ENCODE data around the gene KRT20.
"Not testable (repeated sequence)": the region's sequence is repeated elsewhere in the genome, so short reads cannot be mapped to it uniquely, and the experiment has no call there.

The KRT20 gene

DNA sequence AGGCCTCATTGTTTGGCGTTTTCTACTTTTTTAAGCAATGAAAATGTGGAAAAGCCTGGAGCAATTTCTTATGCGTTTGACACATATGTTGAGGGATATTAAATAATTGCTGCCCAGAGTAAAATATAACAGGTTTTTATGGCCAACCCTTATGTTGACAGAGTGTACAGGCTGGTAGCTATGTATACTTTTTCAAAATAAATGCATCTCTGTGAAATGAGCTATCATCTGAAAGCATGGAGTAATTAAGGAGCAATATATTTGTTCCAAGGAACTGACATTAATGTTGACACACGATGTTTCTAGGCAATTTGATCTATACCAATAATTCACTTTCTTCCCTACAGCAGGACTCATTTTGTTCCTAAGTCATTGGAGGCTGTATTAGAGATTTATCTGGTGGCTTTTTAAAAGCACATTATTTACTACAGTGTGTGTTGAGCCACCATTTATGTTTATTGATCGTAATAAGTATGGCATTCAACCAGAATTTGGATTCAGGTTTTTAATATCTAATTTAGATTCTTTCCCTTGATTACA, 11.9 kb upstream of the KRT20 start:
- DNase-seq, result no peak

DNA sequence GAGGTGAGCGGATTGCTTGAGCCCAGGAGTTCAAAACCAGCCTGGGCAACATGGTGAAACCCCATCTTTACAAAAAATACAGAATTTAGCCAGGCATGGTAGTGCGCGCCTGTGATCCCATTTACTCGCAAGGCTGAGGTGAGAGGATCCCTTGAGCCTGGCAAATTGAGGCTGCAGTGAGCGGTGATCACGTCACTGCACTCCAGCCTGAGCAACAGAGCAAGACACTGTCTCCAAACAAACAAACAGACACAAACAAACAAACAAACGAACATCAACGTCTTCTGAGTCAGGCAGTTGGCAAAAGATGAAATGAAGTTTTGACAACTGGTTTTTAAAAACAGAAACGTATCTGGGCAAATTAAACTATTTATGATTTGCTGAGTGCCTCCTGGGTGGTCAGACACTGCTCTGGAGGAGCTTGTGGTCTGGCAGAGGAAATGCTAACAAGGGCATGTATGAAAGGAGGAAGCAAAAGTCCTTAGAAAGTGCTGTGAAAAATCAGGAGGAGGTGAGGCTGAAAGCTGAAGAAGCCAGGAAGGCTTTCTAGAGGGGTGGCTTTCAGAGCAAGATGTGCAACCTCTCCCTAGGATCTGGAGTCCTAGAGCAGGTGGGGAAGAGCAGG, 10.2 kb upstream of the KRT20 start:
- no peak for DNase-seq

DNA sequence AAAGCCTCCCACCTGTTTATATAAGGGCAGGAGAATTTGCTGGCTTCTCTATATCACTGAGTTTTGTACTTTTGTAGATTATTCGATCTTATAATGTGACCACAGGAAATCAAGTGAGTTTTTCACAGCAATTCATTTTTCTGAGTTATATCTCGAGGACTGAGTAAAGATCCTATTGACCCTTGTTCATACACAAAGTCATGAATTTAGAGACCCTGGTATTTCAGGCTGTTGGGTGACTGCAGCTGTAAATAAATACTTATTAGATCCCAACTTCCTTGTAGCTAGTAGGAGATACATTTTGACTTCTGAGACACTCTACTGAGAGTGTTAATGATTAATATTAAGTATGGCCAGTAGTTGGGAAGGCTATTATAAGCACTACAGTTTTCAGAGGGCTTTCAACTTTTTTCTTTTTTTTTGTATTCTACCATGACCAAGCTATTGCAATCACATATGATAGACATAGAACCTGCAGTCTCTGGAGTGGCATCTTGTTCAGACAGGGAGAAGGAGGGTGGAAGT, 3.2 kb upstream of the KRT20 start:
- DNase-seq, result no peak

- no peak for DNase-seq
Measured at GRCh38 chr17:40886090-40886489, 1.0 kb upstream of the KRT20 start.

DNA sequence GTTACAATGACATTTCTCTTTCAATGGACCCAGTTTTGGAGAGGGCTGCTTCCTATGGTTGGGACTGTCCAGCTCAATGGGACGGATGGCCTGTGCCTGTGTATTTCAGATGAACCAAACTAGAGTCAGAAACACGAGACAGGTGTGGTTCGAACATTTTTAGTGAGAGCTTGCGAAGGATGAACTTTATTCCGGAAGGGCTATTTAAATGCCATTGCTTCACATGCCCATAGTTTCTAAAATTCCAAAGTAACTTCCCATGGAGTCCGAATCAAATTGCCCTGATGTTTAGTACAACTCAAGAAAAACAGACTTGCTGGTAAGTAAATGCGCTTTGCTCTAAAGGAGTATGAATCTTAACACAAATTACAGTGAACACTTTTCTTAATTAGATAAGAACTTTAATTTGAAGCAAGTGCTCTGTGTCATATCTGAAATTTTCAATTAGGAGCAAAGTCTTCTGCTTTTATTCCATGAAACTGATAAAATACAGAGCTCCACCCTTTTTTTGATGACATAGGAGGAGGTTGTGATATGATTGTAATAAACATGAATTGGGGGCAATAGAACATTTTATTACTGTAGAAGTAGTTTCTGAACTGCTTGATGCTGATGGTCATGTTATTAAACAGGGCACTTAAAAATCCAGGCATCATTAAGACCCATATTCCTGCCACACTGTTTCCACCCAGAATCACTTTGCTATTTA, 1.3 kb downstream of the KRT20 start:
- no peak for DNase-seq

DNA sequence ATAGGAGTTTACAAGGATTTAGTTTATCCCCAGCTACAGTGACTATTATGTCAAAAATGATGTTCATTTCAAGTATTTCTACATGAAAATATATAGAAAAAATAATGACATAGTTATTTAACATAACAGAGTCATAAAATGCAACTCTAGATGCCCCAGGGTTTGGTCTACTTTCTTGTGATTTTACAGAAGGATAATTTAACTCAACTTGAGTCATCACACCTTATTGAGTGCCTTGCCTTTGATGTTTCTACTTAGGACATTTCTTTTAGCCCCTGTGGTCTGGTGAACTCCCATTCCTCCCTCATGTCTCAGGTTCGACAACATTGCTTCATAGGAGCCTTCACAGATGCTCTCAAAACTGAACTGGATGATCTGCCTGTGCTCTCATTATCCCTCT, 2.0 kb downstream of the KRT20 start:
- DNase-seq, result no peak

DNA sequence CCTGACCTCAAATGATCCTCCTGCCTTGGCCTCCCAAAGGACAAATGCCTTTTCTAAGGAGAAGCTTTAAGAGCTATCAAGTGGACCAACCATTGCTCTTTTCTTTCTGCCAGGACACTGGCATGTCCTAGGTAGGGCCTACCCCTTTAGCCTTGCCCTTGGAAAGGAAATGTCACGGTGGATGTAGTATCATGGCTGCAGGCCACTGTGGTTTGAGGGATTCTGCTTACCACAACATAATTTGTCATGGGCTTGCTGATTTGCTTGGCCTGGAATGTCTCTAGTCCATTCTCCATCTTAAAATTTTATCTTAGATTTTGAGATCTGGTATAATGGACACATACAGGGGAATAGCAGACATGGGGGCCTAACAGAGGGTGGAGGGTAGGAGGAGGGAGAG, 6.0 kb downstream of the KRT20 start:
- no peak for DNase-seq

- DNase-seq, result no peak
Measured at GRCh38 chr17:40878044-40878443, 7.0 kb downstream of the KRT20 start.

GRCh38 chr17:40873801-40874200, 11.2 kb downstream of the KRT20 start:
- no peak for DNase-seq

GRCh38 chr17:40873255-40873654, 11.8 kb downstream of the KRT20 start:
- DNase-seq, result no peak

- no peak for DNase-seq
Measured at GRCh38 chr17:40872416-40872815, 12.6 kb downstream of the KRT20 start.

- no peak for DNase-seq
Measured at GRCh38 chr17:40871316-40871715, 13.7 kb downstream of the KRT20 start.

- no peak for DNase-seq
Measured at GRCh38 chr17:40870136-40870535, 14.9 kb downstream of the KRT20 start.

DNA sequence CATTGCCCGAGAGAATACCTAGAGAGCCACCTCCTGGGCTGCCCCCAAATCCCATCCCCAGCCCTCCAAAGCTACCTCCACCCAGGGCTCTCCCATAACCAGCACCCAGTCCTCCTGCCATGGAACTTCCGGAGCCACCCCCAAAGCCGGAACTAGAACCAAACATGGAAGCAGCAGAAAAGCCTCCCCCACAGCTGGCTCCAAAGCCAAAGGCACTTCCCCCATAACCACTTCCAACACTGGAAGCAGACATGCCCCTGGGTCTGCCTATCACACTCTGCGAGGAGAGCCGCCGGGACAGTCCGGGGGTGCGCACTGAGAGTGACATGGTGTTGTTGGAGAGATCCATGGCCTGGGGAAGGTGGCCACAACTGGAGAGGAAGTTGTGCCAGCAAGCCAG, 18.2 kb downstream of the KRT20 start, which contains the start of gene KRT12:
Gene KRT12 (minus strand): TSS at position 386 of the 400 bp plus-strand sequence. CDS start 37 bp downstream, at position 349.
- DNase-seq, result no peak

DNA sequence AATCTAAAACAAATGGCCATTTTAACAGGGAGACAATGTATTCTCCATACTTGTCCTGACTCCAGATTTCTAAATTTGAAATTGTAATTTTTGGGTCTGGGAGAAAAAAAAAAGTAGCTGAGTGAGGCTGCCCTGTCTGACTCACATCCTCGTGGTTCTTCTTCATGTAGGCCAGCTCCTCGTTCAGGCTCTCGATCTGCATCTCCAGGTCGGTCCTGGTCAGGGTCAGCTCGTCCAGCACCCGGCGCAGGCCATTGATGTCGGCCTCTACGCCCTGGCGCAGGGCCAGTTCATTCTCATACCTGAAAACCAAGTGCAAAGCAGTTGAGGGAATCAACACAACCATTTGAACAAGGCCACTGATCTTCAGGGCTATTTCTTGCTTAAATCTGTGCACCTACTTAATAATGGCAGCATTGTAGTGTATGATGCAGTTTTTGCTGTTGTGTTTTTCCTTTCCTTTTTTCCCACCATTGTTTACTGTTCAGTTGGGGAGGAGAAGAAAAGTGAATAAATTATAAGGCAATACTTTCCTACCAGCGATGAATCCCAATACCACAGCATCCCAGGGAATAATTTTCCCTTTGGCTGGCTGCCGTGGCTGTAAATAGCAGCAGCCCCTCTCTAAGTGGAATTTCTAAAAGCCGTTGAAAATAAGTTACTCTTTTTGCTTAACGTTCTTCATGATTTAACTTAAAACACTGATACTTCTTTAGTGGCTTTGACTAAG, 20.2 kb downstream of the KRT20 start:
- no peak for DNase-seq

DNA sequence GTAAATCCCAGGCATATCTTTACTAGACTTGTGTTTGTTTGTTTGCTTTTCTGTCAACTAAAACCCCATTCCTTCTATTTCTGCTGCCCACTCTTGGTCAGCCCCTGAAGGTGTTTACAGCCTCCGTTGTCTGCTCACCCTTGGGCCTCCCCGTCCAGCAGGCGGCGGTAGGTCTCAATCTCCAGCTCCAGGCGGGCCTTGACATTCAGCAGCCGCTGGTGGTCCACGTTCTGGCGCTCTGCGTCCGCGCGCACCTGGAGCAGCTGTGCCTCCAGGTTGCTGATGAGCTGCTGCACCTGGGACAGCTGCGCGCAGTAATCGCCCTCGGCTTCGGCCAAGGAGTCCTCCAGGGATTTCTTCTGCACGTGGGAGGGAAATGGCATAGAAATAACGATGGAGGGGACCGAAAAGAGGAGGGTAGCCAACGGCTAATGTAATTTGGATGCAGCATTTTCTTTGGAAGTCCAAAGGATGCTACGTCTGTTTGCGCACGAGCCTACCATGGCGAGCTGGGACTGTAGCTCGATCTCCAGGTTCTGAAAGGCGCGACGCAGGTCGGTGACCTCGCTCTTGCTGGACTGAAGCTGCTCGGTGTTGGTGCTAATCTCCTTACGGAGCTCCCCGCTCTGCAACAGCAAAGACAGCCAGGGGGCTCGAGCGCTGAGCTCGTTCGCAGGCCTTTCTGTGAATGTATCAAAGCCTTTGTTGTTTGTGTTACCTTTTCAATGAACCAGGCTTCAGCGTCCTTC, 21.9 kb downstream of the KRT20 start:
- DNase-seq, result no peak

DNA sequence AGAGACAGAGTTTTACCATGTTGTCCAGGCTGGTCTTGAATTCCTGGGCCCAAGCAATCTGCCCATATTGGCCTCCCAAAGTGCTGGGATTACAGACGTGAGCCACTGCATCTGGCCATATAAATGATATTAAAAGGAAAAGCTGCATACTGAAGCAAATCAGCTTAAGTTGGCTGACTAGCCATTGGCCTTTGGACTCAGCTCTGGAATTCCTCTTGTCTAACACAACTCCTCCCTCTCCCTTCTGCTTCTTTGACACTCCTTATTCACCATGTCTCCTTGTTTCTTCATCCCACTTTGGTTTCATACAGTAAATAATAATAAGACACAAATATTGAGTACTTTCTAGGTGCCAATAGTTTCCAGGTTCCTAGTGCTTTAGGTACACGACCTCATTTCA, 25.5 kb downstream of the KRT20 start:
- DNase-seq, result no peak

GRCh38 chr17:40858667-40859066, 26.4 kb downstream of the KRT20 start:
- DNase-seq, result not testable (repeated sequence)

GRCh38 chr17:40857535-40857934, 27.5 kb downstream of the KRT20 start:
- no peak for DNase-seq

DNA sequence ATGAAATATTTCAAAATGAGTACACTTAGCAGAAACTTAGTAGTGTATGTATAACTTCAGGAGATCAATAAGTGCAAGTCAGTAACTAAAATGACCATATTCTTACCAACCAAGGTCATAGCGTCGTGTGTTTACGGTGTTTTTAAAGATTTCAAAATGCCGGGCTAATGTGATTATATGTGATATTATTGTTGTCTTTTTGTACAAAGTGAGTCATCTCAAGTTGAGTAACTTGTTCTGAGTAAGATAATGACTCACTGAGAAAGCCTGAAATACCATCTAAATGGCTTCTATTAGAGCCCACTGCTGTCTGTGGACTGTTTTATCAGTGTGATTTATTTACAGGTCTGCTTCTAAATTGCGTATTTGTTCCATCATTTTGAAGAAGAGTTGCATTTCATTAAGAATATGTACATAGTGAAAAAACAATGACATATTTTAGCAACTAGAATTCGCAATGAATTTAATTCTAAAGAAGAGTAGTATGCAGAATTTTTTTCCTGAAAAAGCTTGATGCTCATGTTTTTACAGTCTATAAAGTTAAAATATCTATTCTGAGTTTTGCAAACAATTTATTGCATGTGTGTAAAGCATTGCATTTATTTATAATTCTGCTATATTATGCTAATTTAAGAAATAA, 30.7 kb downstream of the KRT20 start:
- peak; percentile 87 for DNase-seq

GRCh38 chr17:40852364-40852763, 32.7 kb downstream of the KRT20 start:
- DNase-seq, result no peak

DNA sequence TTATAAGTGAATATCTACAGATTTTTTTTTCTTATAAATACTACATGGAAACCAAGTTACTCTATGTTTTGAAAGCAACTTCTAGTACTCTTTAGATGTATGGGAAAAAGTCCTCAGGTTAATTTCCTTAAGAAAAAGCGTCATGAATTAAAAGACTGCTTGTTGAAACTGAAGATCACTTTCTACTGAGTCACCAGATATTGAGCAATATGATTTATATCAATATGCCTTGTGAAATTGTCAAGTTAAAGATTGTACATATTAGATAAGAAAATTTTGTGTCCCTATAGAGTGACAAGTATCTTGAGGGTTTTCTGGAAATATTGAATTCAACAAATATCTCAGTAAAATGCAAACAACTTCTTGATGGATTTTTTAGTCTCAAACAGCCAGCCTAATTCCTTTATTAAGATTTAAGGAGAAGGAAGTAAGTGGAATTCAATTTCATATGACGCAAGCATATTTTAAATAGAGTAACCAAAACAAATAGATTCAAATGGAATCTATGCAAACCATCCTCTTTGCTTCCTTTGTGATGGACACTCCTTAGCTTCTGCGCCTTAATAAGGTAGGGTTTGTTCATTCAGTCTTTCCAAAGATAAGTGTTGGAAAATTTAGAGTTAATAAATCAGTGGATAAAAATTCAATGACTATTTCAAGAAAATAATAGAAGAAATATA, 34.6 kb downstream of the KRT20 start:
- no peak for DNase-seq
